CD4-positive, alpha-beta T cell treated with Interferon gamma for 1 hour (primary cell): ENCODE data around the gene SMPDL3A.
"Not testable (repeated sequence)": the region's sequence is repeated elsewhere in the genome, so short reads cannot be mapped to it uniquely, and the experiment has no call there.

Source experiments
- DNase-seq: peaks from one replicate; pipeline ENCODE4 v3.0.0-alpha.2; 2020

The SMPDL3A gene, protein sequence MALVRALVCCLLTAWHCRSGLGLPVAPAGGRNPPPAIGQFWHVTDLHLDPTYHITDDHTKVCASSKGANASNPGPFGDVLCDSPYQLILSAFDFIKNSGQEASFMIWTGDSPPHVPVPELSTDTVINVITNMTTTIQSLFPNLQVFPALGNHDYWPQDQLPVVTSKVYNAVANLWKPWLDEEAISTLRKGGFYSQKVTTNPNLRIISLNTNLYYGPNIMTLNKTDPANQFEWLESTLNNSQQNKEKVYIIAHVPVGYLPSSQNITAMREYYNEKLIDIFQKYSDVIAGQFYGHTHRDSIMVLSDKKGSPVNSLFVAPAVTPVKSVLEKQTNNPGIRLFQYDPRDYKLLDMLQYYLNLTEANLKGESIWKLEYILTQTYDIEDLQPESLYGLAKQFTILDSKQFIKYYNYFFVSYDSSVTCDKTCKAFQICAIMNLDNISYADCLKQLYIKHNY

DNA sequence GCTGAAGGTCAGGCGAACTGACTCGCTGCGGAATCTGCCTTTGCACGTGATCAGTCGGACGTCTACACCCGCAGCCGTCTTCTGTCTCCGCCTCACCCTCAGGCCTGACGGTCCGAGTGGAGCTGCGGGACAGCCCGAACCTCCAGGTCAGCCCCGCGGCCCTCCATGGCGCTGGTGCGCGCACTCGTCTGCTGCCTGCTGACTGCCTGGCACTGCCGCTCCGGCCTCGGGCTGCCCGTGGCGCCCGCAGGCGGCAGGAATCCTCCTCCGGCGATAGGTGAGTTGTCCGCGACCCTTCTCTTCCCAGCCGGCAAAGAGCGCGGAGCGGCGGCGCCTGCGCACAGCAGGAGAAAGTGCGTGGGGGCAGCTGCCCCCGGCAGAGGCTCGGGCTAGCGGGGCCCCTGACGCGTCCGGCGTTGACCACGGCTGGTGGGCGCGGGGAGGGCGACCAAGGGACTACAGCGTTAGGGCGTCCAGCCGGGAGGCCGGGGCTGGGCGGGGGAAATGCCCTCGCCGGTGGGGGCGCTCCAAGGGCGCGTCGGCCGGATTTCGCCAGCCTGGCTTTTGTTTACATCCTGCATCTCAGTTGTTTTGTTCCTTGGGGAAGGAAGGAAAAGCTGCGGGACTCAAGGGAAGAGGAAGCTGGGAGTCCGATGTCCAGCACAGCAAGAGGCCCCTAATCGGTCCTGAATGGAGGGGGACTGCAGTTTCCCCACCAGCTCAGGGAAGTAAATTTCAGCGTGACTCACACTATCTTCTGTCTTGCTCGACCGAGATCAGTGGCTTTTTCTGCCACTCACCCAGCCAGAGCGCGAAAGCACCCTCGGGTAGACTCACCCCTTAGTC lies at the start of gene SMPDL3A:
Gene SMPDL3A, plus strand, starts transcription at position 77 of the 846 bp plus-strand sequence. Its CDS starts 89 bp downstream, at position 166.
- DNase-seq, result peak; percentile 51

DNA sequence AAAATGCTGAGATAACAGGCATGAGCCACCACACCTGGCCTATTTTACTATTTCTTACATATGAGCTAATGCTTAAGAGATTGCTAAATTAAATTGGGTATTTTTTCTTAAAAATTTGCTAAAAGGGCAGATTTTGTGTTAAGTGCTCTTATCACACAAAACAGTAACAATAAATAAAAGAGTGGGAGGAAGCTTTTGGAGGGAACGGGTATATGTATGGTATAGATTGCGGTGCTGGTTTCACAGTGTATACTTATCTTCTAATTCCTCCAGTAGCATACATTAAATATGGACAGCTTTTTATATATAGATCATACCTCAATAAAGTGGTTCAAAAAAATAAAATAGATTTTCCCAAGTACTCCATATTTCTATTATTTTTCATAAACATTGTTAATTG lies 49.0 kb upstream of the SMPDL3A start:
- no peak for DNase-seq

GRCh38 chr6:122740936-122741335 lies 48.1 kb upstream of the SMPDL3A start:
- no peak for DNase-seq

DNA sequence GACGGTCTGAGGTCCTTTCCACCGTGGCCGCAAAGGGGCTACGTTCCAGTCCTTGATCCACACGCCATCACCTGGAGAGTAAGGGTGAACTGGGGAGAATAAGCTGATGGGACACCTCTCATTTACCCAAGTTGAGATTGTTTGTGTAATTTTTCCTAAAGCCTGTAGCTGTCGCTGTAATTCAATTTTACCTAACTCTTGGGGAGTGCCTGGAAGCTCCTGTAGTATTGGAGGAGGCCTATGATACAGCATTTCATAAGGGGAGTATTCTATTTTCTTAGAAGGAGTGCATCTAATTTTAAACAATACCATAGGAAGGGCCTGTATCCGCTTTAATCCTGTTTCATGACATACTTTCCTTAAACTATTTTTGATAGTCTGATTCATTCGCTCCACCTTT lies 44.8 kb upstream of the SMPDL3A start:
- DNase-seq, result not testable (repeated sequence)

DNA sequence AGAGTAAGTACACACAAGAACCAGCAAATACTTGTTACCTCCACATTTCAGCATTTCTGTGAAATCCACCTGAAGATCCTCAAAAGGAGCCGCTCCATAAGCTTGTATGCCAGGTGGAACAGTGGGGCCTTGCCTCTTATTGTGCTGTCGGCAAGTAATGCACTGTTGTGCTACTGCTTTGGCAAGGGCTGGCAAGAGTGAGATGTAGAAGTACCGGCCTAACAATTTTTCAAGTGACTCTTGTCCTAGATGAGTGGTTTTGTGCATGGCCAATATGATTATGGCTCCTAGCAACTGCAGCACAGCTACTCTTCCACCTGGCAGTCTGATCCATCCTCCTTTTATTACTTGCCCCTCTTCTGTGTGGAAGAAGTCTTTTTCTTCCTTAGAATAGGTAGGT lies 44.2 kb upstream of the SMPDL3A start:
- DNase-seq, result not testable (repeated sequence)

GRCh38 chr6:122746688-122747087 lies 42.4 kb upstream of the SMPDL3A start:
- DNase-seq, result no peak

GRCh38 chr6:122747573-122747972 lies 41.5 kb upstream of the SMPDL3A start:
- peak; percentile 64 for DNase-seq

- DNase-seq, result not testable (repeated sequence)
Observed at GRCh38 chr6:122748945-122749344, 40.1 kb upstream of the SMPDL3A start.

DNA sequence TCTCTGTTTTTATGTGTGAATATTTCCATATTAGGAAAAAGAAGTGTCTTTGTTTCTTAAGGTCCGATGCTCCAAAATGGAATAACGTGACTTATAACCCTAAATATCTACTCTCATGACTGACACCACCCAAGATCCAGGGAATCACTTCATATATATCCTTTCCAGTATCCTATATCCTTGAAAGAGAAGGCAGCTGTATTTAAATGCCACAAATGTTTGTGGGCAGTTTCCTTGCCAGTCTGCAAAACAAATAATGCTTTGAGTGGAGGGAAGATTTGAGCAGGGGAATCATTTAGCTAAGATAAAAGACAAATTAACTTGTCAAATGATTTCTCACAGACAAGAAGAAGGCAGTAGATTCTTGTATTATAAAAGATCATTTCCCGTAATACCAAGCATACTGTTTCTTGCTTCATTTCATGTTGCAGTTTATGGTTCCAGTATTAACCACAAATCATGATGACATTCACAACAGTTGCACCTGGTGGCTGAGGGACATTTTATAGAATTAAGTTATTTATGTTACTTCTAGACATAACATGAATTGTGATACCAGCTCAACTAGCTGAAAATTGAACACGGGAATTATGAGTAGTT lies 39.5 kb upstream of the SMPDL3A start:
- no peak for DNase-seq

- DNase-seq, result no peak
Observed at GRCh38 chr6:122751326-122751725, 37.7 kb upstream of the SMPDL3A start.

DNA sequence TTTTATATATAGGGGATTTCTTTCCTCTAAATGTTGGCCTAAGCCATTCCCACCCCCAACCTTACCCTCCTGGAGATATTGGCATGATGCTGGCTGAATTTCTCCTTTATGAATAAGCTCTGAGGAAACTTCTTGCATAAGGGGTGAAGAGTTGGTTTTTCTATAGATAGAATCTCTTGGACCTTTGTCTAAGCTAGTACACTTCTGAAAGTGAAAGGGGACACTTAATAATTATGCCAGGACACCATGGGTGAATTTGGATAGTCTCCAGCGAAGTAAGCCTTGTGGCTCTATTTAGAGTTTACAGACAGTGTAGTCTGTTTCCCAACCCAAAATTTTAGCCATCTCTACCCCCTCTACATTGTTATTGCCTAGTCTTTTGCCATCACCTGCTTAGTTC lies 36.6 kb upstream of the SMPDL3A start:
- DNase-seq, result no peak

- DNase-seq, result no peak
Observed at GRCh38 chr6:122753000-122753687, 35.9 kb upstream of the SMPDL3A start.

- DNase-seq, result no peak
Observed at GRCh38 chr6:122753688-122754056, 35.4 kb upstream of the SMPDL3A start.

DNA sequence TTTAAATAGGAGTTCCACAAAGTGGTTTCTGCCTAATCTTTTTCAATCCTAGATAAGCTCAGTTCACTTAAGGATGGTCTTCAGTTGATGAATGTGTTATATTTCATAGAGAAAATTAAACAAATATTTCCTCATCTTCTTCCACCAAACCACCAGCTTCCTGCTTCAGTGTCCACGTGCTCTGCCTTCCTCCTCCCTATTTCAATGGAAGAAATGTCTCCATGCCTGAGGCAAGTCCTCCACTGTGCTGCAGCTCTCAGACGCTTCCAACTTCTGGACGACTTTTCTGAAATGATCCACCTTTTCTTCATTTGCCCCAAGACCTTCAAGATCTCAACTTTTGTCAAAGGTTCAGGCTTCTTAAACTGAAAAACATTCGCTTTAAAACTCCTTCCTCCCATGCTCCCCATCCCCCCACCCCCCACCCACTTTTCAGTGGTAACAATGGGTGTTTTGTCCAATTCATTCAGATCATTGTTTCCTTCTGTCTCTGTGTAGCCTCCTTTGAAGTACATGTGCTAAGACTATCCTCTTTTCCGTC lies 34.8 kb upstream of the SMPDL3A start:
- no peak for DNase-seq

GRCh38 chr6:122755901-122756300 lies 33.2 kb upstream of the SMPDL3A start:
- no peak for DNase-seq

DNA sequence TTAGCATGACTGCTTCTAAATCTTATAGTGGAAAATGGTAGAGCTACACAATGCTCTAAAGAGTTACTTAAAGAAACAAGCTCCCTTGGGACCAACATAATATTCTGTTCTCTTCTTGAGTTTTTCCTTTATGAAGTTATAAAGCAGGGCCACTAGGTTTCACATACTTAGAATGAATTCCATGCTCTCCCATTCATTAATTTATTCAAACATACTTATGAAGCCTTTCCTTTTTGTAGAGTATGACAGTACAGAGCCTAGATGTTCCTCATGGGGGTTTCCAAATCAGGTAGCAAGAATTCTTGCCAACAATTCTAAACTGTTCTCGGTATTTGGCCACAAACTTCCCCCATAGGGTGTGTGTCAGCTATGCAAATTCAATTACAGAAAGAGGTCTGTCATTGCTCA lies 30.1 kb upstream of the SMPDL3A start:
- DNase-seq, result peak; percentile 16

DNA sequence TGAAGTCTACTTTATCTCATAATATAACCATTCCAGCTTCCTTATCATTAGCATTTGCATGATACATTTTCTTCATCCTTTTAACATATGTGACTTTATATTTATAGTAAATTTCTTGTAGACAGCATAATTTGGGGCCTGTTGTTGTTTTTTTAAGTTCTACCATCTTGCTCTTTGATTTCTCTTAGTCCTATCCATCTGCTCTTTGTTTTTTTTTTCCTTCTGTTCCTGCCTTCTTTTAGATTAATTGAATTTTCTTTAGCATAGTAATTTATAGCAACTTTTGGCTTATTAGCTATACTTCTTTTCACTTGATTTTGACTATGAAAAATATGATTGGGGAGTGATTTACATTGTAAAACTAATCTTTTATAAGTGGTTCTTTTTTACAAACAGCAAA lies 28.7 kb upstream of the SMPDL3A start:
- no peak for DNase-seq

DNA sequence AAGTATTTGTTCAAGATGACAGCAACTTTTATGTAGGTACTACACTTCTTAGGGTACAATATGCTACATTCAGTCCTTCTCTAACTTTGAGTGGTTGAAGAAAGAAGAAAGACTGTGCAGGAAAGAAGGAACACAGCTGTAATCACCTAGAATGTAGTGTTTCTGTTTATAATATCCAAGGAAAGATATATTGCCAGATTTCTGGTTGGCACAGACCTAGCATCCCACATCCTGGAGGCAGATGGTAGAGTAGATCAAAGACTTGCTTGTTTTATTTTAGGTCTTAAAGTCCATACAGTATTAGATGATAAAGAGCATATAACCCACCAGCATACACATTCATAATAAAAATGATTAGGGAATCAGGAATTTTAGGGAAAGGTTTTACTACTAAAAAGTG lies 22.8 kb upstream of the SMPDL3A start:
- DNase-seq, result no peak

DNA sequence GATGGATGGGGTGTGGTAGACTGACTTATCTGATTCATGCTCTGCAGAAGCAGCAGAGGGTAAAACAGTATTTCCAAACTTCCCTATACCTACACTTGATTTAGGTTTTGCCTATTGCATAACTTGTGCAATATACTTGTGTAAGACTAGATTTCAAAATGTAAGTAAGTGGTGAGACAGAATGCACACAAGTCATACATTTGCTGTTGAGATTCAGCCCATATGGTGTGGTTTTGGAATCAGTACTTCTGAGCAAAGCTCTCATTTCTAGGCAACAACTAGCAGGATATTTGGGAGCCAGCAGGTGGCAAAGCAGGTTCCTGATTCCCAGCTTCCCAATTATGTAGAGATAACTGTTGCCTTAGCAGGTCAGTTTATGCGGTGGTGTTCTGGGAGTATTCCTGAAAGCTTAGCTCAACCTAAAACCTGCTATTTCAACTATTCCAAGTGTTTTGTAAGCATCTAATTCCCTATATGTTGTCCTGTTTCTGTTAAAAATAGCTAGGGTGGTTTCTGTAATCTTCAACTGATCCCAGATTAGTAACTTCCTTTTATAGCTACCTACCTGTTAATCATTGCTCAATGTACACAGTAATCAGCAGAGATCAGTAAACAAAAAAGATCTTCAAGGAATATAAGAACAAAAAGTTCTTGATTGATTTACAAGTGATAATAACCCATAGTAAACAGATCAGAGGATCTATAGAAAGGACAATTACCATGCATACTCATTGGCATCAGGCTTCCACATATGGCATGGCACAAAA lies 18.0 kb upstream of the SMPDL3A start:
- DNase-seq, result no peak

DNA sequence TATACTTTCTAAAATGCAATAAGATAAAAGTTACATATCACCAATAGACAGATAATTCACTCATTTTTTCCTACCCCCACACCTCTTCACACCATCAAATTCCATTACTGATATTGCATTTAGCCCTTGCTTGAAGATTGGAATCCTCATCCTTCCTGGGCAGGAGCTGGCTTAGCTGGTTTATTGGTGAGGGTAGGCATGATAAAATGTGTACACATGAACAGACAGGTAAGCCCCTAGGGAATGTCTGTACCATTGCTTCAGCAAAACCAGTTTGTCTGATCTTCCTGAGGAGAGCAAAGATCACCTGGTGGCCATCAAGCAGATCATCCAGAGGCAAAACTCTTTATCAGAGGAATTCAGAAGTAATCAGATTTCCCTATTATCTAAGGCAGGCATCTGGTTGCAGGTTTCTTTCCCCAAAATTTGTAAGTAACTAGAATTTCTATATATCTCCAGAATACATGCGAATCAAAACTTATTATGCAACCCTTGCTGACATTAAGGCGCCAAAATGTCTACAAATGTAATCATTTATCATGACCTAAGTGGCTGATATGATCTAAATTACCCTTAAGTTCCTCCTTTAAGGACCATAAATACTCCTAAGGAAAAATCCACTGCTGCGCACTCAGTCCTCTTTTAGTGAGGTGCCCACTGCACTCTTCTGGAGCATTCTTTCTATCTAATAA lies 16.2 kb upstream of the SMPDL3A start:
- no peak for DNase-seq

- DNase-seq, result no peak
Observed at GRCh38 chr6:122775975-122776374, 13.1 kb upstream of the SMPDL3A start.
